HepG2 (cell line): ENCODE data around the gene XCL2. TPM values are rescaled to one million over a fixed set of nuclear protein-coding genes. Genes with fewer than 3 reads are reported as not detected.

Experiments used
- ATAC-seq: fragments of 200-7000 bp; cut with Tn5 transposase; 3 replicates; pipeline ENCODE4 v1.9.1; 2020; ENCODE audit warnings: mild to moderate bottlenecking, moderate library complexity
- BruUV-seq: library from RNA; stranded (reverse); fragments of 400-500 nt; replicated peaks from 2 replicates; lab custom pipeline; 2021; lab: Mats Ljungman, UMichigan
- CTCF ChIA-PET: fragments of 300-600 bp; formaldehyde crosslinking; extraction: SDS; loops from one replicate; lab custom pipeline; 2021; ENCODE audit warnings: low total read pairs, inconsistent platforms, low intra/inter-chr PET ratio; lab: Yijun Ruan, JAX
- POLR2A ChIA-PET: fragments of 350-600 bp; sonication (Branson Sonifier 250); formaldehyde crosslinking; loops from one replicate; lab custom pipeline; 2020; ENCODE audit warnings: antibody characterized with exemption, inconsistent platforms; lab: Yijun Ruan, JAX
- DNase-seq: peaks from one replicate; pipeline ENCODE4 v3.0.0-alpha.2; 2015; ENCODE audit warnings: low spot score
- FAIRE-seq: peaks from 3 replicates; lab custom pipeline; 2011; peaks lifted over from hg19 to GRCh38; lab: Jason Lieb, UNC
- H2AFZ ChIP-seq: one replicate; pipeline ENCODE4 v1.6.1; 2011; ENCODE audit warnings: low read length, inconsistent platforms
- H3K27ac ChIP-seq: fragments of 300-600 bp; 3 replicates; pipeline ENCODE4 v1.8.0; 2011; ENCODE audit warnings: mixed run types, mild to moderate bottlenecking, mixed read lengths, low read length, inconsistent platforms; ENCODE audit not compliant: insufficient read depth; ENCODE audit errors: extremely low read length
- H3K27me3 ChIP-seq, 2 experiments: fragments of 200-600 bp in 1 of 2; 2 replicates in 1 of 2; 3 replicates in 1 of 2; pipeline versions ENCODE4 v1.6.0 to v1.8.0; 2011; ENCODE audit warnings: low read length in 2 of 2, mild to moderate bottlenecking in 2 of 2, moderate library complexity in 2 of 2, inconsistent platforms in 1 of 2; ENCODE audit not compliant: insufficient read depth in 2 of 2, control insufficient read depth in 1 of 2
- H3K36me3 ChIP-seq, 2 experiments: fragments of 200-600 bp in 1 of 2; replicated peaks in 1 of 2; 2 replicates in 1 of 2; 3 replicates in 1 of 2; pipeline versions ENCODE4 v1.5.1 to v1.8.0; 2011; ENCODE audit warnings: low read length in 2 of 2, inconsistent platforms in 1 of 2; ENCODE audit not compliant: insufficient read depth in 2 of 2, control insufficient read depth in 1 of 2
- H3K4me1 ChIP-seq: 2 replicates; pipeline ENCODE4 v1.5.1; 2012; ENCODE audit warnings: low read length, inconsistent platforms; ENCODE audit not compliant: insufficient read depth
- H3K4me2 ChIP-seq: 2 replicates; pipeline ENCODE4 v1.6.0; 2011; ENCODE audit warnings: low read depth, low read length, inconsistent platforms
- H3K4me3 ChIP-seq, 3 experiments: fragments of 200-600 bp in 1 of 3; sonication (generic), shearing (Covaris generic) in 1 of 3; replicated peaks in 1 of 3; 2 replicates each; pipeline ENCODE4 v1.5.1; 2011 to 2016; ENCODE audit warnings: low read length in 3 of 3, inconsistent platforms in 2 of 3, low read depth in 2 of 3, mild to moderate bottlenecking in 2 of 3, control low read depth in 1 of 3, mixed read lengths in 1 of 3; ENCODE audit not compliant: insufficient read depth in 1 of 3
- H3K79me2 ChIP-seq: one replicate; pipeline ENCODE4 v1.6.1; 2011; ENCODE audit warnings: low read length, inconsistent platforms; ENCODE audit not compliant: insufficient read depth
- H3K9ac ChIP-seq: 2 replicates; pipeline ENCODE4 v1.6.0; 2011; ENCODE audit warnings: mild to moderate bottlenecking, low read depth, low read length, inconsistent platforms; ENCODE audit not compliant: insufficient read depth
- H3K9me3 ChIP-seq: 2 replicates; pipeline ENCODE4 v1.5.1; 2012; ENCODE audit warnings: mild to moderate bottlenecking, low read length
- H4K20me1 ChIP-seq: 2 replicates; pipeline ENCODE4 v1.6.0; 2011; ENCODE audit warnings: inconsistent platforms, mild to moderate bottlenecking, low read length, moderate library complexity; ENCODE audit not compliant: insufficient read depth
- ATRX ChIP-seq: sonication (generic); formaldehyde crosslinking; IDR thresholded peaks from 2 replicates; pipeline ENCODE4 v1.4.0; 2020; ENCODE audit warnings: missing genetic modification reagents, borderline replicate concordance
- E2F1 ChIP-seq: sonication (generic); formaldehyde crosslinking; IDR thresholded peaks from 2 replicates; pipeline ENCODE4 v1.5.0; 2020; ENCODE audit warnings: missing genetic modification reagents
- KLF6 ChIP-seq: IDR thresholded peaks from 2 replicates; pipeline ENCODE4 v1.8.0; 2016; ENCODE audit warnings: missing biosample characterization, missing genetic modification reagents
- MEF2D ChIP-seq: sonication (generic); formaldehyde crosslinking; IDR thresholded peaks from 2 replicates; pipeline ENCODE4 v1.5.1; 2020; ENCODE audit warnings: mild to moderate bottlenecking, missing genetic modification reagents
- MNT ChIP-seq: fragments of 450-650 bp; IDR thresholded peaks from 2 replicates; pipeline ENCODE4 v1.6.1; 2016
- NR2C2 ChIP-seq: sonication (generic); formaldehyde crosslinking; IDR thresholded peaks from 2 replicates; pipeline ENCODE4 v1.4.0; 2020; ENCODE audit warnings: missing genetic modification reagents, mild to moderate bottlenecking, moderate library complexity, borderline replicate concordance
- NR2F6 ChIP-seq, 2 experiments: IDR thresholded peaks; 2 replicates each; pipeline ENCODE4 v1.6.1; 2016; ENCODE audit warnings: antibody characterized with exemption in 1 of 2, mild to moderate bottlenecking in 1 of 2
- RBM22 ChIP-seq: fragments of 200-400 bp; formaldehyde crosslinking; optimal IDR thresholded peaks from 2 replicates; pipeline ENCODE3; 2017; ENCODE audit warnings: mild to moderate bottlenecking, low read length, moderate library complexity
- SMAD9 ChIP-seq: sonication (generic); formaldehyde crosslinking; IDR thresholded peaks from 2 replicates; pipeline ENCODE4 v1.5.1; 2020; ENCODE audit warnings: mild to moderate bottlenecking, missing genetic modification reagents
- SRSF1 ChIP-seq: fragments of 200-400 bp; formaldehyde crosslinking; optimal IDR thresholded peaks from 2 replicates; pipeline ENCODE3; 2017; ENCODE audit warnings: mild to moderate bottlenecking, low read depth, low read length, moderate library complexity
- THAP8 ChIP-seq: sonication (generic); formaldehyde crosslinking; IDR thresholded peaks from 2 replicates; pipeline ENCODE4 v1.5.1; 2020; ENCODE audit warnings: missing genetic modification reagents, mild to moderate bottlenecking, borderline replicate concordance
- U2AF2 ChIP-seq: fragments of 200-400 bp; formaldehyde crosslinking; IDR thresholded peaks from 2 replicates; pipeline ENCODE4 v1.6.1; 2017; ENCODE audit warnings: low read depth, mild to moderate bottlenecking, low read length
- ZNF292 ChIP-seq: sonication (generic); formaldehyde crosslinking; IDR thresholded peaks from 2 replicates; pipeline ENCODE4 v1.8.1; 2022; ENCODE audit warnings: mild to moderate bottlenecking, low read depth, missing genetic modification reagents, borderline replicate concordance
- ZNF546 ChIP-seq: sonication (generic); formaldehyde crosslinking; conservative IDR thresholded peaks from 2 replicates; pipeline ENCODE4 v1.8.1; 2023; ENCODE audit warnings: mild to moderate bottlenecking, missing genetic modification reagents
- ZNF639 ChIP-seq: conservative IDR thresholded peaks from 2 replicates; pipeline ENCODE4 v1.6.1; 2018; ENCODE audit warnings: missing genetic modification reagents
- ZNF7 ChIP-seq: IDR thresholded peaks from 2 replicates; pipeline ENCODE4 v1.6.1; 2016; ENCODE audit warnings: missing biosample characterization, missing genetic modification reagents
- ZNF816 ChIP-seq: sonication (generic); formaldehyde crosslinking; IDR thresholded peaks from 2 replicates; pipeline ENCODE4 v1.8.0; 2022; ENCODE audit warnings: missing genetic modification reagents, mild to moderate bottlenecking, borderline replicate concordance
- WGBS: methylation state at CpG from one replicate; pipeline ENCODE4 v1.1.6; 2017; ENCODE audit warnings: low lambda C conversion rate; 5-methylcytosine and 5-hydroxymethylcytosine counted together
- in situ Hi-C: cut with HindIII; loops from 2 replicates; pipeline ENCODE4 v1.10.0; 2017; ENCODE audit warnings: low pct_unique_long_range_greater_than_20kb; ENCODE audit not compliant: extremely low pct_ligation_motif_present
- intact Hi-C: fragments of 100-400 bp; cut with micrococcal nuclease; formaldehyde crosslinking; loops from one replicate; pipeline ENCODE4 v1.10.0; 2022; ENCODE audit not compliant: unreplicated experiment
- polyA plus RNA-seq, 8 experiments: library from polyadenylated mRNA; depleted of rRNA in 3 of 8; stranded (reverse) in 7 of 8; unstranded in 1 of 8; fragments of >200 nt; fragmentation: Illumina TruSeq in 4 of 8; extraction: Trizol in 4 of 8; gene quantifications; 2 replicates each; pipeline versions ENCODE4 v1.2.1 to v1.2.3, GENCODE V29; 2011 to 2016; ENCODE audit warnings: low read depth in 4 of 8, missing spikeins in 1 of 8, mixed read lengths in 1 of 8; ENCODE audit not compliant: insufficient read depth in 1 of 8
- total RNA-seq, 5 experiments: library from RNA; depleted of rRNA; stranded (reverse); fragments of >200 nt; fragmentation: Illumina TruSeq; extraction: Trizol; gene quantifications; 2 replicates each; pipeline ENCODE4 v1.2.3, GENCODE V29; 2016; ENCODE audit warnings: low read depth in 1 of 5

Gene XCL2
- total and polyA plus RNA-seq, 2 of the 13 experiments (the other 11 are each of a cell fraction or from before 2014, with no cell fraction given): 0.50 TPM; not detected in 1

- TF ChIP-seq ZNF639 (CRISPR knock-in tag) (no peak), RBM22 (no peak), ATRX (CRISPR knock-in tag) (no peak), KLF6 (CRISPR knock-in tag) (no peak), SMAD9 (CRISPR knock-in tag) (no peak), ZNF546 (CRISPR knock-in tag) (no peak), ZNF292 (CRISPR knock-in tag) (no peak)
Observed at GRCh38 chr1:168514455-168514854, 29.3 kb downstream of the XCL2 start (continued).

- no peak overlapping the region for H3K9ac ChIP-seq
- H3K79me2 ChIP-seq: no peaks in the 10 kb centered on the region
- FAIRE-seq (no peak), ATAC-seq (no peak), DNase-seq (no peak)
- H3K9me3 ChIP-seq: no peaks in the 10 kb centered on the region
- POLR2A ChIA-PET: no interaction called here
- no peak overlapping the region for H2AFZ ChIP-seq
- no peak overlapping the region for H3K27ac ChIP-seq
- no peaks in the 10 kb centered on the region for H3K27me3 ChIP-seq
- BruUV-seq: no TSS peak
- no peak overlapping the region for H3K4me2 ChIP-seq
- no peak overlapping the region for H3K4me3 ChIP-seq
- peaks cover 33% of the 10 kb centered on the region for H3K4me1 ChIP-seq
- intact Hi-C loops (no loop called here), in situ Hi-C loops (no loop called here)
- CTCF ChIA-PET: no interaction called here
- TF ChIP-seq ZNF7 (CRISPR knock-in tag) (no peak), MEF2D (CRISPR knock-in tag) (no peak), THAP8 (no peak), U2AF2 (no peak), ZNF816 (CRISPR knock-in tag) (no peak), SRSF1 (no peak), MNT (no peak), E2F1 (CRISPR knock-in tag) (no peak), NR2C2 (CRISPR knock-in tag) (no peak), NR2F6 (IDR thresholded peaks at IDR 0.05) (no peak), NR2F6 (CRISPR knock-in tag; IDR thresholded peaks at IDR 0.05) (no peak)
- no peaks in the 10 kb centered on the region for H4K20me1 ChIP-seq
- no peaks in the 10 kb centered on the region; a peak in 1 of 5 replicates for H3K36me3 ChIP-seq
- 93% methylated on average over 9 of the region's 9 CpGs for WGBS
Observed at GRCh38 chr1:168513656-168514404, 30.0 kb downstream of the XCL2 start.
